ENCODE results near the gene KCNQ1. TPM values are rescaled to one million over a fixed set of nuclear protein-coding genes. Genes with fewer than 3 reads are reported as not detected.

Gene KCNQ1
- total RNA-seq, 2 donors from 2014 or later, result 38.9 to 46.1 TPM

GRCh38 chr11:2641623-2642022 lies 196.8 kb downstream of the KCNQ1 start:
- ATAC-seq, result no peak
- WGBS, 2 donors, result 85 to 100% methylated on average over 1 of the region's 1 CpG
- H3K27ac ChIP-seq, result no peak overlapping the region
- TF ChIP-seq POLR2A (IDR thresholded peaks at IDR 0.05) (no peak), CTCF (IDR thresholded peaks at IDR 0.05) (no peak)
- no peaks in the 10 kb centered on the region for H3K36me3 ChIP-seq (replicated peaks in 1 of 2; ENCODE audit: insufficient read depth in 1 of 2, low read depth in 2 of 2)
- H3K4me3 ChIP-seq, result no peak overlapping the region
- peaks cover 0 to 56% (median 8%) of the 10 kb centered on the region in 3 donors for H3K9me3 ChIP-seq
- no peaks in the 10 kb centered on the region for H3K27me3 ChIP-seq
- intact Hi-C loops (cut with DNase I), result no loop called here
- no peaks in the 10 kb centered on the region for H3K4me1 ChIP-seq
- DNase-seq, result no peak

DNA sequence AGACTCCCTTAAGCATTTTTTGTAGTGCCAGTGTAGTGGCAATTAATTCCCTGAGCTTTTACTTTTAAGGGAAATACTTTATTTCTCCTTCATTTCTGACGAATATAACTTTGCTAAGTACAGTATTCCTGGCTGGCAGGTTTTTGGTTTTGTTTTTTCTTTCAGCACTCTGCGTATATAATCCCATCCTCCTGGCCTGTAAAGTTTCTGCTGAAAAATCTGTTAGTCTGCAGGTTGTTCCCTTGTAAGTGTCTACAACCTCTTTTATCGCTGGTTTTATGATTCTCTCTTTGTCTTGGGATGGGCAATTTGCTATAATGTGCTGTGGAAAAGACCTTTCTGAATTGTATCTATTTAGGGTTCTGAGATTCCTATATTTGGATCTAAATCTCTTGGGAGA lies 198.9 kb downstream of the KCNQ1 start:
- no peak overlapping the region for H3K4me3 ChIP-seq
- WGBS, 2 donors, result 89 to 92% methylated on average over 3 of the region's 3 CpGs
- no peaks in the 10 kb centered on the region for H3K4me1 ChIP-seq
- H3K27ac ChIP-seq, result no peak overlapping the region
- no peaks in the 10 kb centered on the region for H3K27me3 ChIP-seq
- intact Hi-C loops (cut with DNase I), result no loop called here
- DNase-seq (no peak), ATAC-seq (no peak)
- no peaks in the 10 kb centered on the region for H3K36me3 ChIP-seq (replicated peaks in 1 of 2; ENCODE audit: insufficient read depth in 1 of 2, low read depth in 2 of 2)
- TF ChIP-seq CTCF (IDR thresholded peaks at IDR 0.05), result no peak
- no peak for TF ChIP-seq POLR2A (IDR thresholded peaks at IDR 0.05)
- peaks cover 0 to 58% (median 8%) of the 10 kb centered on the region in 3 donors for H3K9me3 ChIP-seq

GRCh38 chr11:2644844-2645778 lies 200.3 kb downstream of the KCNQ1 start:
- ATAC-seq (peak; percentile 4), DNase-seq (no peak)
- Histone ChIP-seq H3K27ac (no peak overlapping the region), H3K4me3 (no peak overlapping the region), H3K9me3 (peaks cover 0 to 61% (median 8%) of the 10 kb centered on the region in 3 donors), H3K27me3 (no peaks in the 10 kb centered on the region), H3K36me3 (replicated peaks in 1 of 2; ENCODE audit: insufficient read depth in 1 of 2, low read depth in 2 of 2) (no peaks in the 10 kb centered on the region), H3K4me1 (no peaks in the 10 kb centered on the region)
- no peak for TF ChIP-seq POLR2A (IDR thresholded peaks at IDR 0.05)
- TF ChIP-seq CTCF (IDR thresholded peaks at IDR 0.05), result no peak
- WGBS, 2 donors, result 89 to 96% methylated on average over 2 to 3 of the region's 4 CpGs
- intact Hi-C loops (cut with DNase I), result no loop called here

GRCh38 chr11:2645779-2646118 lies 200.9 kb downstream of the KCNQ1 start:
- intact Hi-C loops (cut with DNase I), result no loop called here
- no peaks in the 10 kb centered on the region for H3K4me1 ChIP-seq
- H3K4me3 ChIP-seq, result no peak overlapping the region
- no peak overlapping the region for H3K27ac ChIP-seq
- WGBS, 2 donors, result 85 to 93% methylated on average over 1 of the region's 1 CpG
- H3K9me3 ChIP-seq, result peaks cover 0 to 64% (median 8%) of the 10 kb centered on the region in 3 donors
- no peaks in the 10 kb centered on the region for H3K27me3 ChIP-seq
- no peak for TF ChIP-seq POLR2A (IDR thresholded peaks at IDR 0.05)
- no peak for TF ChIP-seq CTCF (IDR thresholded peaks at IDR 0.05)
- DNase-seq, result no peak
- no peaks in the 10 kb centered on the region for H3K36me3 ChIP-seq (replicated peaks in 1 of 2; ENCODE audit: insufficient read depth in 1 of 2, low read depth in 2 of 2)
- ATAC-seq, result no peak

- DNase-seq (no peak), ATAC-seq (no peak)
- Histone ChIP-seq H3K36me3 (replicated peaks in 1 of 2; ENCODE audit: insufficient read depth in 1 of 2, low read depth in 2 of 2) (no peaks in the 10 kb centered on the region), H3K4me1 (no peaks in the 10 kb centered on the region), H3K27me3 (no peaks in the 10 kb centered on the region), H3K4me3 (no peak overlapping the region), H3K27ac (no peak overlapping the region), H3K9me3 (peaks cover 0 to 70% (median 8%) of the 10 kb centered on the region in 3 donors)
- intact Hi-C loops (cut with DNase I), result no loop called here
- TF ChIP-seq POLR2A (IDR thresholded peaks at IDR 0.05), result no peak
- TF ChIP-seq CTCF (IDR thresholded peaks at IDR 0.05), result no peak
- WGBS, 2 donors, result 78 to 90% methylated on average over 1 of the region's 1 CpG
Measured at GRCh38 chr11:2647167-2647566, 202.4 kb downstream of the KCNQ1 start.

Measured in body of pancreas (tissue), 4 donors.